HTERT RPE-1 (cell line): ENCODE results near the gene EPB41.

Source experiments
- in situ Hi-C: fragments of 300-500 bp; cut with MboI; formaldehyde crosslinking; loops from 4 replicates; pipeline ENCODE4 v1.14.3; 2020; ENCODE audit warnings: low sequenced_read_pairs

The EPB41 gene

GRCh38 chr1:29162025-29162424 lies 247.7 kb downstream of the EPB41 start:
- in situ Hi-C loops: no loop called here

- in situ Hi-C loops: no loop called here
These were observed 248.2 kb downstream of the EPB41 start for GRCh38 chr1:29162476-29163138.

GRCh38 chr1:29164588-29164987 lies 250.2 kb downstream of the EPB41 start:
- in situ Hi-C loops: no loop called here

- in situ Hi-C loops: no loop called here
These were observed 252.0 kb downstream of the EPB41 start for GRCh38 chr1:29166291-29166878.

- in situ Hi-C loops: no loop called here
These were observed 253.5 kb downstream of the EPB41 start for GRCh38 chr1:29167904-29168303.
